H54 (cell line): Measurements from ENCODE around the gene UBALD2.

ENCODE experiments used
- DNase-seq: peaks from one replicate; pipeline ENCODE4 v3.0.0; 2011; ENCODE audit warnings: low spot score, mixed read lengths; ENCODE audit not compliant: insufficient read length
- FAIRE-seq: peaks from 3 replicates; lab custom pipeline; 2011; peaks lifted over from hg19 to GRCh38; lab: Jason Lieb, UNC
- POLR2A ChIP-seq: IDR thresholded peaks from 2 replicates; pipeline ENCODE4 v1.6.1; 2011; ENCODE audit warnings: low read depth, mild to moderate bottlenecking, low read length

Gene UBALD2

GRCh38 chr17:76273445-76274111 is 8.4 kb downstream of the UBALD2 start:
- no peak for TF ChIP-seq POLR2A
- DNase-seq (no peak), FAIRE-seq (no peak)

GRCh38 chr17:76274112-76274956 is 9.2 kb downstream of the UBALD2 start:
- DNase-seq (no peak), FAIRE-seq (no peak)
- no peak for TF ChIP-seq POLR2A

- TF ChIP-seq POLR2A: no peak
- DNase-seq (no peak), FAIRE-seq (no peak)
These were observed 10.4 kb downstream of the UBALD2 start for GRCh38 chr17:76275382-76276068.

- TF ChIP-seq POLR2A: no peak
- DNase-seq: no peak
- FAIRE-seq: no peak
These were observed 10.9 kb downstream of the UBALD2 start for GRCh38 chr17:76276069-76276431.

- DNase-seq (peak; percentile 53), FAIRE-seq (no peak)
- no peak for TF ChIP-seq POLR2A
These were observed 11.5 kb downstream of the UBALD2 start for GRCh38 chr17:76276461-76277299.

- FAIRE-seq: no peak
- TF ChIP-seq POLR2A: no peak
- no peak for DNase-seq
These were observed 12.4 kb downstream of the UBALD2 start for GRCh38 chr17:76277300-76278267.

GRCh38 chr17:76278268-76278908 is 13.2 kb downstream of the UBALD2 start:
- FAIRE-seq (no peak), DNase-seq (no peak)
- no peak for TF ChIP-seq POLR2A

GRCh38 chr17:76278952-76279741 is 14.0 kb downstream of the UBALD2 start:
- DNase-seq (peak; percentile 89), FAIRE-seq (no peak)
- no peak for TF ChIP-seq POLR2A

GRCh38 chr17:76279742-76280287 is 14.7 kb downstream of the UBALD2 start:
- no peak for FAIRE-seq
- DNase-seq: no peak
- no peak for TF ChIP-seq POLR2A

GRCh38 chr17:76280650-76281049 is 15.5 kb downstream of the UBALD2 start:
- no peak for TF ChIP-seq POLR2A
- FAIRE-seq (no peak), DNase-seq (no peak)
